Measurements from ENCODE around the gene ATG101.

The ATG101 gene

DNA sequence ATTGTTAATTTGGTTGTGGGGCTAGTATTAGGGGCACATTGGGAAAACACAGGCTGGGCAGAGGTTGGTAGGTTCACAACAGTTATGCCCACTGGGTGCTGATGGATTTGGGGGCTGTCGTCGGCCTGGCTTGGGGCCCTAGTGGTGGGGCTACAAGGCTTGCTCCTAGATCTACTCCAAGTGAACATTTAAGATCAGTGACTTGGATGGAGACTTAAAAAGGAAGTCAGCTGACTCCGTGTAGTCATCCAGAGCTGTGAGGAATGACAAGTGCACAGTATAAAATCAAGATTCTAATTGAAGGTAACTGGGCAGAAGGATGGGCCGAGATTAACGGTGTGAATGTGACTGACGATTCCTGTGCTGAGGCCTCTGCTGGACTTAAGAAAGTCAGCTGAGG, 31.3 kb upstream of the ATG101 start (continued):
- TF ChIP-seq ZNF8 (CRISPR knock-in tag; IDR thresholded peaks at IDR 0.05) (no peak), SNAI2 (CRISPR knock-in tag; IDR thresholded peaks at IDR 0.05) (no peak), BACH2 (CRISPR knock-in tag; IDR thresholded peaks at IDR 0.05; ENCODE audit: borderline replicate concordance) (no peak), ZNF565 (CRISPR knock-in tag; conservative IDR thresholded peaks at IDR 0.05; ENCODE audit: low read depth) (no peak), OSR1 (CRISPR knock-in tag; IDR thresholded peaks at IDR 0.05) (no peak)
- TF ChIP-seq, protein P1, sequence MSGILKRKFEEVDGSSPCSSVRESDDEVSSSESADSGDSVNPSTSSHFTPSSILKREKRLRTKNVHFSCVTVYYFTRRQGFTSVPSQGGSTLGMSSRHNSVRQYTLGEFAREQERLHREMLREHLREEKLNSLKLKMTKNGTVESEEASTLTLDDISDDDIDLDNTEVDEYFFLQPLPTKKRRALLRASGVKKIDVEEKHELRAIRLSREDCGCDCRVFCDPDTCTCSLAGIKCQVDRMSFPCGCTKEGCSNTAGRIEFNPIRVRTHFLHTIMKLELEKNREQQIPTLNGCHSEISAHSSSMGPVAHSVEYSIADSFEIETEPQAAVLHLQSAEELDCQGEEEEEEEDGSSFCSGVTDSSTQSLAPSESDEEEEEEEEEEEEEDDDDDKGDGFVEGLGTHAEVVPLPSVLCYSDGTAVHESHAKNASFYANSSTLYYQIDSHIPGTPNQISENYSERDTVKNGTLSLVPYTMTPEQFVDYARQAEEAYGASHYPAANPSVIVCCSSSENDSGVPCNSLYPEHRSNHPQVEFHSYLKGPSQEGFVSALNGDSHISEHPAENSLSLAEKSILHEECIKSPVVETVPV (CRISPR knock-in tag; IDR thresholded peaks at IDR 0.05) = no peak

DNA sequence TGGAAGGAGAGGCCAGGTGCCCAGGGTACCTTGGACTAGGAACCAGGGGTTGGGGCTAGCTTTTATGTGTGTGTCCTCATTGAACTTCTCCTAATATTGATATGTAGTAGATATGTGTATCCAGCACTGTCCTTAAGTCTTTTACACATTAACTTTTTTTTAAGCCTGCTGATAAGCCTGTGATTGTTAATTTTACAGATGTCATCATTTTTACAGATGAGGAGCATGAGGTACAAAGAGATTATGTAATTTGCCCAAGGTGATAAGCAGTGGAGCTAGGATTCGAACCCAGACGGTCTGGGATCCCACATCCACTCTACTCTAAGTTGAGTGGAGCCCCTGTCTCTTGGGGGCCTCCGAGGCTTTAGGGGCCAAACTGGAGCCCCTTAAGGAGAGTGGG, 28.7 kb upstream of the ATG101 start:
- ATAC-seq = no peak
- TF ChIP-seq OSR1 (CRISPR knock-in tag; IDR thresholded peaks at IDR 0.05) (no peak), ZC3H10 (CRISPR knock-in tag; IDR thresholded peaks at IDR 0.05) (no peak), BACH2 (CRISPR knock-in tag; IDR thresholded peaks at IDR 0.05; ENCODE audit: borderline replicate concordance) (no peak), GLIS3 (CRISPR knock-in tag; IDR thresholded peaks at IDR 0.05) (no peak), TCF4 (CRISPR knock-in tag; IDR thresholded peaks at IDR 0.05; ENCODE audit: borderline replicate concordance) (no peak), ZFP30 (CRISPR knock-in tag; IDR thresholded peaks at IDR 0.05) (no peak), ARNTL (CRISPR knock-in tag; IDR thresholded peaks at IDR 0.05; ENCODE audit: borderline replicate concordance, low read depth) (no peak), TOX (CRISPR knock-in tag; IDR thresholded peaks at IDR 0.05; ENCODE audit: borderline replicate concordance) (no peak), CSDC2 (CRISPR knock-in tag; IDR thresholded peaks at IDR 0.05) (no peak), PPARA (CRISPR knock-in tag; IDR thresholded peaks at IDR 0.05; ENCODE audit: borderline replicate concordance) (no peak)
- TF ChIP-seq, protein P1 (CRISPR knock-in tag; IDR thresholded peaks at IDR 0.05) = no peak
- TF ChIP-seq, protein P2, sequence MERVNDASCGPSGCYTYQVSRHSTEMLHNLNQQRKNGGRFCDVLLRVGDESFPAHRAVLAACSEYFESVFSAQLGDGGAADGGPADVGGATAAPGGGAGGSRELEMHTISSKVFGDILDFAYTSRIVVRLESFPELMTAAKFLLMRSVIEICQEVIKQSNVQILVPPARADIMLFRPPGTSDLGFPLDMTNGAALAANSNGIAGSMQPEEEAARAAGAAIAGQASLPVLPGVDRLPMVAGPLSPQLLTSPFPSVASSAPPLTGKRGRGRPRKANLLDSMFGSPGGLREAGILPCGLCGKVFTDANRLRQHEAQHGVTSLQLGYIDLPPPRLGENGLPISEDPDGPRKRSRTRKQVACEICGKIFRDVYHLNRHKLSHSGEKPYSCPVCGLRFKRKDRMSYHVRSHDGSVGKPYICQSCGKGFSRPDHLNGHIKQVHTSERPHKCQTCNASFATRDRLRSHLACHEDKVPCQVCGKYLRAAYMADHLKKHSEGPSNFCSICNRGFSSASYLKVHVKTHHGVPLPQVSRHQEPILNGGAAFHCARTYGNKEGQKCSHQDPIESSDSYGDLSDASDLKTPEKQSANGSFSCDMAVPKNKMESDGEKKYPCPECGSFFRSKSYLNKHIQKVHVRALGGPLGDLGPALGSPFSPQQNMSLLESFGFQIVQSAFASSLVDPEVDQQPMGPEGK (CRISPR knock-in tag; IDR thresholded peaks at IDR 0.05; ENCODE audit: borderline replicate concordance) = no peak

DNA sequence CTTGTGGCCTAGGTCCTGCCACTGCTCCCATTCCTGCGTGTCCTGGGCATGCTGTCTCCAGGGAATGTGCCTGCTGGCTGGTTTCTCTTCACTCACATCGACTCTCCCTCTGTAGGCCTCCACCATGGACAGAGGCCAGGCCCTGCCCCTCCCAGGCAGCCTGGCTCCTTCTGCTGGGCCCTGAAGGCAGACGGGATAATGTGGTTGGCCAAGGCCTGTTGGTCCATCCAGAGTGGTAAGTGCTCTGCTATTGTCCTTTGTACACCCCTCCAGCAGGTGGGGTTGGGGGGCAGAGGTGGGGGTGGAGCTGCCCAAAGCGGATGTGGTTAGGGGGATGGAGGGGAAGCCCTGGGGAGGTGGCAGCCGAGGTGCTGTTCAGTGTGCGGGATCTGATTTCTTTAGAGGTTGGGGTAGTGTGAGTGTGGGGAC, 28.1 kb upstream of the ATG101 start:
- peak; percentile 13 for ATAC-seq

DNA sequence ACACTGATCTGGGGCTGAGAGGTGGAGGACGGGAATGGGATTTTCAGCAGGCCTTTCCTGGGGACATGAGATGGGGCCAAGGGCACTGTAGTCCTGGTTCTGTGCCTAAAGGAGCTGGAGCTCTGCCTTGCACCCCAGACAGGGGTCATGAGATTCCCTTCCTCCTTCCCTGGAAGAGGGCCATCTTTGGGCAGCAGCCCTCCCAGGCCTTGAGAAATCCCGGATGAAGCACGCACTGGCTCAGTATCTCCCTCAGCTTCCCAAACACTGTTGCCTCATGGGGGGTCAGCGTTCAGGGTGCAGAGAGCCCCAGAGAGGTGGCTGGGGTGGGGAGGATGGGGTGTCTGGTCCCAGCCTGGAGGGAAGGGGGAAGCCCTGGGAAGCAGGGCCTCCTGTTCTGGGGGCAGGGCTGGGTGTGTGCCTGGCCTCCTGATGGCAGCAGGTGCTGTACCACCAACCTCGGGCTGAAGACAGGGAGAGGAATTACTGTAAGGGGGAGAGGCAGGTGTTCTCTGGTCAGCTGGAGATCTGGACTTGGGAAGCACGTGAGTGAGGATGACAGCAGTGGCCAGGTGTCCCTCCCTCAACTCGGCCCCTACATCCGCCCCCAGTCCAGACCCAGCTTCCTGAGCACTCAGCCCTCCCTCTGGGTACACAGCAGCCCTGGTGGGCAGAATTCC, 26.9 kb upstream of the ATG101 start:
- ATAC-seq = no peak
- no peak for TF ChIP-seq CSDC2 (CRISPR knock-in tag; IDR thresholded peaks at IDR 0.05)
- no peak for TF ChIP-seq ZNF565 (CRISPR knock-in tag; conservative IDR thresholded peaks at IDR 0.05; ENCODE audit: low read depth)
- no peak for TF ChIP-seq ISL1 (CRISPR knock-in tag; IDR thresholded peaks at IDR 0.05)
- TF ChIP-seq GLIS3 (CRISPR knock-in tag; IDR thresholded peaks at IDR 0.05) = no peak
- TF ChIP-seq, protein P3, sequence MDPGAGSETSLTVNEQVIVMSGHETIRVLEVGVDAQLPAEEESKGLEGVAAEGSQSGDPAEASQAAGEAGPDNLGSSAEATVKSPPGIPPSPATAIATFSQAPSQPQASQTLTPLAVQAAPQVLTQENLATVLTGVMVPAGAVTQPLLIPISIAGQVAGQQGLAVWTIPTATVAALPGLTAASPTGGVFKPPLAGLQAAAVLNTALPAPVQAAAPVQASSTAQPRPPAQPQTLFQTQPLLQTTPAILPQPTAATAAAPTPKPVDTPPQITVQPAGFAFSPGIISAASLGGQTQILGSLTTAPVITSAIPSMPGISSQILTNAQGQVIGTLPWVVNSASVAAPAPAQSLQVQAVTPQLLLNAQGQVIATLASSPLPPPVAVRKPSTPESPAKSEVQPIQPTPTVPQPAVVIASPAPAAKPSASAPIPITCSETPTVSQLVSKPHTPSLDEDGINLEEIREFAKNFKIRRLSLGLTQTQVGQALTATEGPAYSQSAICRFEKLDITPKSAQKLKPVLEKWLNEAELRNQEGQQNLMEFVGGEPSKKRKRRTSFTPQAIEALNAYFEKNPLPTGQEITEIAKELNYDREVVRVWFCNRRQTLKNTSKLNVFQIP (CRISPR knock-in tag; IDR thresholded peaks at IDR 0.05; ENCODE audit: borderline replicate concordance, low read depth) = no peak
- no peak for TF ChIP-seq ZNF70 (CRISPR knock-in tag; IDR thresholded peaks at IDR 0.05)
- TF ChIP-seq, protein P4, sequence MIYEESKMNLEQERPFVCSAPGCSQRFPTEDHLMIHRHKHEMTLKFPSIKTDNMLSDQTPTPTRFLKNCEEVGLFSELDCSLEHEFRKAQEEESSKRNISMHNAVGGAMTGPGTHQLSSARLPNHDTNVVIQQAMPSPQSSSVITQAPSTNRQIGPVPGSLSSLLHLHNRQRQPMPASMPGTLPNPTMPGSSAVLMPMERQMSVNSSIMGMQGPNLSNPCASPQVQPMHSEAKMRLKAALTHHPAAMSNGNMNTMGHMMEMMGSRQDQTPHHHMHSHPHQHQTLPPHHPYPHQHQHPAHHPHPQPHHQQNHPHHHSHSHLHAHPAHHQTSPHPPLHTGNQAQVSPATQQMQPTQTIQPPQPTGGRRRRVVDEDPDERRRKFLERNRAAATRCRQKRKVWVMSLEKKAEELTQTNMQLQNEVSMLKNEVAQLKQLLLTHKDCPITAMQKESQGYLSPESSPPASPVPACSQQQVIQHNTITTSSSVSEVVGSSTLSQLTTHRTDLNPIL (CRISPR knock-in tag; IDR thresholded peaks at IDR 0.05; ENCODE audit: low read depth) = no peak
- TF ChIP-seq TOX (CRISPR knock-in tag; IDR thresholded peaks at IDR 0.05; ENCODE audit: borderline replicate concordance) = no peak
- no peak for TF ChIP-seq ZC3H10 (CRISPR knock-in tag; IDR thresholded peaks at IDR 0.05)
- TF ChIP-seq OSR1 (CRISPR knock-in tag; IDR thresholded peaks at IDR 0.05) = no peak

More for the DNA sequence above, 28.1 kb upstream of the ATG101 start:
- TF ChIP-seq ZNF70 (CRISPR knock-in tag; IDR thresholded peaks at IDR 0.05) = no peak
